GM23338 (cell line): Measurements from ENCODE around the gene FGF3. TPM values are rescaled to one million over a fixed set of nuclear protein-coding genes. Genes with fewer than 3 reads are reported as not detected.

Experiments
- ATAC-seq: fragments of 200-7000 bp; cut with Tn5 transposase; 3 replicates; pipeline ENCODE4 v1.9.1; 2020
- DNase-seq: peaks from one replicate; pipeline ENCODE4 v3.0.0-alpha.2; 2015; ENCODE audit warnings: low spot score
- H2AFZ ChIP-seq: fragments of 200-600 bp; sonication (generic); 2 replicates; pipeline ENCODE4 v1.8.0; 2016; ENCODE audit warnings: antibody characterized with exemption, mild to moderate bottlenecking, moderate library complexity
- H3F3A ChIP-seq: fragments of 200-600 bp; sonication (generic); replicated peaks from 2 replicates; pipeline ENCODE4 v1.8.0; 2017; ENCODE audit warnings: antibody characterized with exemption, mixed run types, low read depth
- H3K27ac ChIP-seq: fragments of 200-600 bp; sonication (generic); 2 replicates; pipeline ENCODE4 v1.6.1; 2016; ENCODE audit warnings: low read depth
- H3K27me3 ChIP-seq: fragments of 200-600 bp; sonication (generic); 2 replicates; pipeline ENCODE4 v1.8.0; 2016; ENCODE audit warnings: mild to moderate bottlenecking, mixed run types, moderate library complexity; ENCODE audit not compliant: insufficient read depth
- H3K36me3 ChIP-seq: fragments of 200-600 bp; sonication (generic); 2 replicates; pipeline ENCODE4 v1.8.0; 2016; ENCODE audit warnings: mild to moderate bottlenecking; ENCODE audit not compliant: insufficient read depth
- H3K4me1 ChIP-seq: fragments of 200-600 bp; sonication (generic); 2 replicates; pipeline ENCODE4 v1.8.0; 2016; ENCODE audit warnings: mild to moderate bottlenecking, moderate library complexity; ENCODE audit not compliant: insufficient read depth
- H3K4me2 ChIP-seq: fragments of 200-600 bp; sonication (generic); 2 replicates; pipeline ENCODE4 v1.7.1; 2017; ENCODE audit warnings: mixed run types
- H3K4me3 ChIP-seq: fragments of 200-600 bp; sonication (generic); 2 replicates; pipeline ENCODE4 v1.6.1; 2016; ENCODE audit warnings: mixed run types
- H3K79me2 ChIP-seq: fragments of 200-600 bp; sonication (generic); replicated peaks from 2 replicates; pipeline ENCODE4 v1.8.0; 2017; ENCODE audit warnings: mild to moderate bottlenecking; ENCODE audit not compliant: insufficient read depth
- H3K9me2 ChIP-seq: fragments of 200-600 bp; sonication (generic); 2 replicates; pipeline ENCODE4 v1.8.0; 2017; ENCODE audit not compliant: insufficient read depth
- H4K20me1 ChIP-seq: fragments of 200-600 bp; sonication (generic); replicated peaks from 2 replicates; pipeline ENCODE4 v1.8.0; 2017; ENCODE audit warnings: mild to moderate bottlenecking; ENCODE audit not compliant: insufficient read depth
- H3K27ac Mint-ChIP-seq: 2 replicates; pipeline ENCODE4 v1.8.0; 2020; ENCODE audit warnings: inconsistent platforms, mild to moderate bottlenecking, moderate library complexity, mixed read lengths
- H3K27me3 Mint-ChIP-seq: 3 replicates; pipeline ENCODE4 v1.8.0; 2022; ENCODE audit warnings: low read depth, mild to moderate bottlenecking, moderate library complexity, mixed read lengths, inconsistent platforms; ENCODE audit not compliant: insufficient read depth, poor library complexity
- H3K36me3 Mint-ChIP-seq: 3 replicates; pipeline ENCODE4 v1.8.0; 2021; ENCODE audit warnings: low read depth, mild to moderate bottlenecking, inconsistent platforms, moderate library complexity, mixed read lengths
- H3K4me1 Mint-ChIP-seq: 3 replicates; pipeline ENCODE4 v1.8.0; 2020; ENCODE audit warnings: mild to moderate bottlenecking, inconsistent platforms, mixed read lengths
- H3K4me3 Mint-ChIP-seq: 3 replicates; pipeline ENCODE4 v1.8.0; 2021; ENCODE audit warnings: moderate library complexity, mild to moderate bottlenecking, inconsistent platforms, mixed read lengths
- H3K9me3 Mint-ChIP-seq: 3 replicates; pipeline ENCODE4 v1.8.0; 2020; ENCODE audit warnings: moderate library complexity, mild to moderate bottlenecking, inconsistent platforms, mixed read lengths
- CREB1 ChIP-seq: fragments of 250-450 bp; sonication (Bioruptor Pico); IDR thresholded peaks from 2 replicates; pipeline ENCODE4 v1.5.0; 2020; ENCODE audit warnings: low read depth, mild to moderate bottlenecking, moderate library complexity
- CTCF ChIP-seq, 2 experiments: fragments of 200-600 bp in 1 of 2; sonication (generic) in 1 of 2; conservative IDR thresholded peaks; 2 replicates each; pipeline versions ENCODE4 v1.5.1 to v1.6.1; 2016 to 2017; ENCODE audit warnings: antibody characterized with exemption in 2 of 2, low read depth in 2 of 2, mild to moderate bottlenecking in 2 of 2, moderate library complexity in 1 of 2
- ETS1 ChIP-seq: IDR thresholded peaks from 2 replicates; pipeline ENCODE4 v1.6.1; 2016; ENCODE audit warnings: antibody characterized with exemption
- EZH2 ChIP-seq: fragments of 200-600 bp; sonication (generic); IDR thresholded peaks from one replicate; pipeline ENCODE4 v1.8.0; 2017; ENCODE audit warnings: antibody characterized with exemption, mild to moderate bottlenecking, low read depth; ENCODE audit not compliant: unreplicated experiment
- EZH2phosphoT487 ChIP-seq: fragments of 200-600 bp; sonication (generic); IDR thresholded peaks from one replicate; pipeline ENCODE4 v1.8.1; 2018; ENCODE audit warnings: antibody characterized with exemption; ENCODE audit not compliant: unreplicated experiment
- JUNB ChIP-seq: IDR thresholded peaks from one replicate; pipeline ENCODE4 v1.6.1; 2016; ENCODE audit warnings: antibody characterized with exemption; ENCODE audit not compliant: unreplicated experiment
- NANOG ChIP-seq: IDR thresholded peaks from 2 replicates; pipeline ENCODE4 v1.6.1; 2016; ENCODE audit warnings: antibody characterized with exemption, borderline replicate concordance
- POLR2AphosphoS5 ChIP-seq: IDR thresholded peaks from 2 replicates; pipeline ENCODE4 v1.6.1; 2016; ENCODE audit warnings: antibody characterized with exemption, low read depth
- REST ChIP-seq: IDR thresholded peaks from one replicate; pipeline ENCODE4 v1.6.1; 2018; ENCODE audit warnings: antibody characterized with exemption; ENCODE audit not compliant: unreplicated experiment
- STAT1 ChIP-seq: IDR thresholded peaks from one replicate; pipeline ENCODE4 v1.6.1; 2016; ENCODE audit warnings: antibody characterized with exemption; ENCODE audit not compliant: unreplicated experiment
- ZNF114 ChIP-seq: fragments of 250-450 bp; sonication (Bioruptor Pico); IDR thresholded peaks from 2 replicates; pipeline ENCODE4 v1.5.0; 2020; ENCODE audit warnings: mild to moderate bottlenecking, moderate library complexity
- ZNF331 ChIP-seq: fragments of 250-450 bp; sonication (Bioruptor Pico); IDR thresholded peaks from 2 replicates; pipeline ENCODE4 v1.5.0; 2020; ENCODE audit warnings: low read depth, mild to moderate bottlenecking, moderate library complexity
- ZNF462 ChIP-seq: fragments of 250-450 bp; sonication (Bioruptor Pico); IDR thresholded peaks from 2 replicates; pipeline ENCODE4 v1.5.0; 2020; ENCODE audit warnings: mild to moderate bottlenecking, moderate library complexity
- polyA plus RNA-seq: library from polyadenylated mRNA; unstranded; fragments of >200 nt; fragmentation: Nextera tagmentation; extraction: Ambion mirVana; gene quantifications from 2 replicates; pipeline ENCODE4 v1.2.1, GENCODE V29; 2016
- total RNA-seq: library from RNA; depleted of rRNA; stranded (reverse); fragments of >200 nt; shearing (Covaris generic); gene quantifications from 2 replicates; pipeline ENCODE4 v1.2.3, GENCODE V29; 2014

Gene FGF3
- total and polyA plus RNA-seq, 2 experiments from 2014 or later: 1.2 TPM; not detected in 1

- Histone ChIP-seq H2AFZ (peak overlapping the region; percentile 59; the same call in 1 of the 2 replicates), H3K4me1 (peaks cover 9% of the 10 kb centered on the region), H3K27ac (no peak overlapping the region), H3K9me2 (no peaks in the 10 kb centered on the region), H3F3A (no peaks in the 10 kb centered on the region; the same call in 1 of the 2 replicates), H3K79me2 (no peaks in the 10 kb centered on the region), H3K36me3 (no peaks in the 10 kb centered on the region), H3K27me3 (no peaks in the 10 kb centered on the region), H3K4me3 (no peak overlapping the region), H3K4me2 (no peak overlapping the region), H4K20me1 (no peaks in the 10 kb centered on the region)
- Mint-ChIP-seq H3K4me1 (peaks cover 6% of the 10 kb centered on the region), H3K27me3 (peaks cover 9% of the 10 kb centered on the region), H3K27ac (no peak overlapping the region), H3K9me3 (peaks cover 7% of the 10 kb centered on the region), H3K4me3 (no peak overlapping the region), H3K36me3 (no peaks in the 10 kb centered on the region)
- no peak for DNase-seq
- TF ChIP-seq ETS1: no peak
- no peak for TF ChIP-seq REST
- TF ChIP-seq CTCF (conservative IDR thresholded peaks at IDR 0.05; ENCODE audit: low read depth in 2 of 2): no peak
- no peak for TF ChIP-seq ZNF331 (CRISPR knock-in tag)
- TF ChIP-seq STAT1: no peak
- TF ChIP-seq CREB1: no peak
- TF ChIP-seq JUNB: no peak
- no peak for TF ChIP-seq ZNF114 (CRISPR knock-in tag)
- no peak for TF ChIP-seq ZNF462 (CRISPR knock-in tag)
- no peak for TF ChIP-seq POLR2AphosphoS5
- no peak for TF ChIP-seq NANOG
- TF ChIP-seq EZH2phosphoT487: no peak
- TF ChIP-seq EZH2: no peak
- ATAC-seq: no peak
Measured at GRCh38 chr11:69765498-69765995, 53.7 kb downstream of the FGF3 start.
